Measurements from ENCODE around the gene TMEM203.

TMEM203 gene

GRCh38 chr9:137251194-137251461 lies 45.7 kb upstream of the TMEM203 start, which contains the start of gene STPG3:
Gene STPG3 (plus strand): TSS chr9:137251286. CDS start chr9:137251287, 1 bp downstream.
- no peak for DNase-seq (ENCODE audit: extremely low read depth, low read depth)
- TF ChIP-seq CTCF (IDR thresholded peaks at IDR 0.05; ENCODE audit: low read depth, low read length, missing control alignments) = no peak
- H3K4me3 ChIP-seq (replicated peaks; ENCODE audit: low read depth, low read length) = no peak within 1 kb of the TSS

DNA sequence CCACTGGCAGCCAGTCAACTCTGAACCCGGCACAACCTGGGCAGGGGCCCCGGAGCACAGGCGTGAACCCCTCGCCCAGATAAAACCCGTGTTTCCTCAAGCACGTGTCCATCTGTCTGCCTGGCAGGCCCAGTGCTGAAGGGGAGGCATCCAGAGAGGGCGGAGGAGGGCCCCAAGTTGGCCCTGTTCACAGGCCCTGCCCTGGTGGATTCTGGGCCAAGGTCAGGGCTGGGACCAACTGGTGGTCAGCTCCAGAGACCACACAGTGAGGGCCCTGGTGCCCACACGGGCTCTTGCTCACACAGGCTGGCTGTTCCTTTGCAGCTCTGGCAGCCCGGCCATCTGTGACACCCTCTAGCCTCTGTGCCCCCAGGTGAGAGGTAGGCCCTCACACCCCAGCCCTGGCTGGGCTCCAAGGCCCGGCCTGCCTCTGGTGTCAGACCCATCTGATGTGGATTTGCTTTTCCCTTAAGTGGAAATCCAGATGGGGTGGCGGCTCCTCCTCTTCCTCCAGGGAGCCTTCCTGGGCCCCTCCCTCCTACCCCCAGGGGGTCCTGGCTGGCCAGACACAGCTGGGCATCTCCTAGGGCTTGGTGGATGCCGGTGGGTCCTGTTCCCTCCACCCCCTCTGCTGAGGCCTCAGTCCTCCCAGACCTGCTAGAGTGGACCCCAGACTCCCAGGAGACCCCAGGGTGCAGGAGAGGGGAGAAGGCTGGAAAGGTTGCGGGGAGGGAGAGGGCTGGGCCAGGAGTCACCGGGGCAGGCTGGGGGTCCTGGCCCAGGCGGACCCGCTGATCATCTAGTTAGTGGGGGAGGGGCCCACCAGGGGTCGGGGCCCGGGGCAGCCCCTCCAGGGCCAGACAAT lies 45.1 kb upstream of the TMEM203 start:
- H3K4me3 ChIP-seq (replicated peaks; ENCODE audit: low read depth, low read length) = no peak overlapping the region
- no peak for DNase-seq (ENCODE audit: extremely low read depth, low read depth)
- TF ChIP-seq CTCF (IDR thresholded peaks at IDR 0.05; ENCODE audit: low read depth, low read length, missing control alignments) = no peak

- no peak for DNase-seq (ENCODE audit: extremely low read depth, low read depth)
- no peak overlapping the region for H3K4me3 ChIP-seq (replicated peaks; ENCODE audit: low read depth, low read length)
- no peak for TF ChIP-seq CTCF (IDR thresholded peaks at IDR 0.05; ENCODE audit: low read depth, low read length, missing control alignments)
These were observed 42.4 kb upstream of the TMEM203 start for GRCh38 chr9:137247916-137248175.

DNA sequence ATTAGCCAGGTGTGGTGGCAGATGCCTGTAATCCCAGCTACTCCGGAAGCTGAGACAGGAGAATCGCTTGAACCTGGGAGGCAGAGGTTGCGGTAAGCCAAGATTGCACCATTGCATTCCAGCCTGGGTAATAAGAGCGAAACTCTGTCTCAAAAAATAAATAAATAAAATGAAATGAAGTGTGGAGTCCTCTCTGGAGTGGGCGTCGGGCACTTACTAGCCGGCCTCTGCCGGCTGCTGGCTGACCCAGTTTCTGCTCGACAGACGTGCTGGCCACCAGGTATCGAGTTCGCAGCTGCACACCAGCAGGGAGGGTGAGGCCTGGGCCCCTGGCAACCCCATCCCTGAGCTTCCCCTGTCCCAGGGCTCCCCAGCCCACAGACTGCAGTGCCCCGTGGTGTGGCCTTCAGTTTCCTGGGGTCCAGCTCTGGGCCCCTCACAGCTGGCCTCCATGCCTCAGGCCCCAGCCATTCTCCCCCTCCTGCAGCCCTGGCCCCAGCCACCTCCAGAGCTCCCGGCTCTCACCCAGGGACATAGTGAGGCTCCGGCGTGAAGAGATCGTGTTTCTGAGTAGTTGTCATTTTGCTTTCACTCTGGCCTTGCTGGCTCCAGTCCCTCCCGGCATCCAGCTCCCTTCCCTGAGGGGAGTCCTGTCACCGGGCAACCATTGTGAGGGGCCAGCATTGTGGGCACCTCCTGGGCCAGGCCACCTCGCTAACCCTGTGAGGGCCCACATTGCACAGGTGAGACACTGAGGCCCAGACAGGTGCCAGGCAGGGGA lies 41.9 kb upstream of the TMEM203 start:
- no peak for TF ChIP-seq CTCF (IDR thresholded peaks at IDR 0.05; ENCODE audit: low read depth, low read length, missing control alignments)
- DNase-seq (ENCODE audit: extremely low read depth, low read depth) = no peak

DNA sequence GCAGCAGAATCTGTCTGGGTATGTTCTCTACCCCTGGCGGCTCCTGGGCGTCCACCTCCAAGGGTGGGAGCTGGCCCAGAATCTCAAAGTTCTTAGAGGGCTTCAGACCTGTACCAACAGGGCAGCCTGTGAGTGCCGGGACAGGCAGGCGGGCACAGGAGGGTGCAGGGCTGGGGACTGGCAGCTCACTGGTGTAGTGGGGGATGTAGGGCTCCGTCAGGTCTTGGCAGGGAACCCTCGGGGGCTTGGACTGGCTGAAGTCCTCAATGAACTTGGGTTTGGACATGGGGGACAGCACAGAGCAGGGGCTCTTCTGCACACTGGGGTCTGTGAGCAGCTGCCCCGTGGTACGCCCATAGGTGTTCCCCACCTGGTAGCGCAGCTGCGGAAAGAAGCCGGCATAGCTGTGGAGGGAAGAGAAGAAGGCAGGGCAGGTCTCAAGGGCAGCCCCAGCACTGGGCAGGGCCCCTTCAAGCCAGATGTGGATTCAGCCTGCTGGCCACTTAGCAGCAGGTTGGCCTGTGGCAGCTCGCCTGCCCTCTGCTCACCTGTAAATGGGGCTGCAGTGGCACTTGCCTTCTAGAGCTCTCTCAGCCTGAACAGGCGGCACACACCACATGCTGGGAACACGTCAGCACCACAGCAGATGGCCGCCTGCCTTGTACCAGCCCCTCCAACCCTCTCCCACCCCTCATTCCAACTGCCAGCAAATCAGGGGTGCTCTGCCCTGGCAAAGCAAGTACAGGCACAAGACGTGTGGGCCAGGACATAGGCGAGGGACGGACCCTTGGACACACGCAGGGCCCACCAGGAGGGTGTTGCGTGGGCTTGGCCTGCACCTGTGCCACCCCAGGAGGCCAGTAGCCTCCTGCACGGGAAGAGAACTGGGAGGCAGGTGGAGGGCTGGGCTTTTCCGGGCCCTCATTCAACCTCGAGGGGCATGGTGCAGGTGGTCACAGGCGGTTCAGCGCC lies 40.3 kb upstream of the TMEM203 start:
- no peak for DNase-seq (ENCODE audit: extremely low read depth, low read depth)
- TF ChIP-seq CTCF (IDR thresholded peaks at IDR 0.05; ENCODE audit: low read depth, low read length, missing control alignments) = no peak
- H3K4me3 ChIP-seq (replicated peaks; ENCODE audit: low read depth, low read length) = no peak overlapping the region

More for the DNA sequence above, 41.9 kb upstream of the TMEM203 start:
- no peak overlapping the region for H3K4me3 ChIP-seq (replicated peaks; ENCODE audit: low read depth, low read length)
